Lower lobe of right lung (tissue), 2 donors: ENCODE data around the gene TBX21. TPM values are rescaled to one million over a fixed set of nuclear protein-coding genes. Genes with fewer than 3 reads are reported as not detected.
A peak's percentile ranks its signal among the peaks of the same experiment; 100 is the strongest.

Source experiments
- ATAC-seq, 2 donors: fragments of 200-7000 bp; cut with Tn5 transposase; one replicate each; pipeline ENCODE4 v1.9.1; 2020 to 2022; ENCODE audit warnings: mild to moderate bottlenecking in 2 of 2, moderate library complexity in 2 of 2
- DNase-seq: peaks from one replicate; pipeline ENCODE4 v3.0.0-alpha.2; 2020
- H3K27ac ChIP-seq: fragments of 200-600 bp; one replicate; pipeline ENCODE4 v1.8.0; 2022
- H3K27me3 ChIP-seq: fragments of 200-600 bp; one replicate; pipeline ENCODE4 v1.8.0; 2022; ENCODE audit warnings: low read depth
- H3K36me3 ChIP-seq: fragments of 200-600 bp; one replicate; pipeline ENCODE4 v1.8.0; 2022; ENCODE audit warnings: mild to moderate bottlenecking
- H3K4me1 ChIP-seq: fragments of 200-600 bp; one replicate; pipeline ENCODE4 v1.8.0; 2022
- H3K4me3 ChIP-seq: fragments of 200-600 bp; one replicate; pipeline ENCODE4 v1.8.0; 2022; ENCODE audit warnings: mild to moderate bottlenecking
- H3K9me3 ChIP-seq: fragments of 200-600 bp; one replicate; pipeline ENCODE4 v1.8.0; 2022
- intact Hi-C: fragments of 100-400 bp; cut with DNase I; formaldehyde crosslinking; loops from one replicate; pipeline ENCODE4 v1.11.0; 2022
- total RNA-seq: library from RNA; stranded (reverse); fragmentation: NEBNext Ultra II Directional; extraction: Animal tissue kit (Norgen Biotek cat#: 25700); gene quantifications from one replicate; pipeline ENCODE4 v1.2.1, GENCODE V29; 2021
- TF ChIP-seq, protein P1 (sequence below): fragments of 200-600 bp; IDR thresholded peaks from one replicate; pipeline ENCODE4 v1.8.0; 2022; ENCODE audit warnings: antibody characterized with exemption, mild to moderate bottlenecking
- donor health status: DM: no; HTN: yes; CAD: no; lungs with severe emphysema.

The TBX21 gene
- total RNA-seq, 1 donor from 2014 or later: 3.6 TPM

DNA sequence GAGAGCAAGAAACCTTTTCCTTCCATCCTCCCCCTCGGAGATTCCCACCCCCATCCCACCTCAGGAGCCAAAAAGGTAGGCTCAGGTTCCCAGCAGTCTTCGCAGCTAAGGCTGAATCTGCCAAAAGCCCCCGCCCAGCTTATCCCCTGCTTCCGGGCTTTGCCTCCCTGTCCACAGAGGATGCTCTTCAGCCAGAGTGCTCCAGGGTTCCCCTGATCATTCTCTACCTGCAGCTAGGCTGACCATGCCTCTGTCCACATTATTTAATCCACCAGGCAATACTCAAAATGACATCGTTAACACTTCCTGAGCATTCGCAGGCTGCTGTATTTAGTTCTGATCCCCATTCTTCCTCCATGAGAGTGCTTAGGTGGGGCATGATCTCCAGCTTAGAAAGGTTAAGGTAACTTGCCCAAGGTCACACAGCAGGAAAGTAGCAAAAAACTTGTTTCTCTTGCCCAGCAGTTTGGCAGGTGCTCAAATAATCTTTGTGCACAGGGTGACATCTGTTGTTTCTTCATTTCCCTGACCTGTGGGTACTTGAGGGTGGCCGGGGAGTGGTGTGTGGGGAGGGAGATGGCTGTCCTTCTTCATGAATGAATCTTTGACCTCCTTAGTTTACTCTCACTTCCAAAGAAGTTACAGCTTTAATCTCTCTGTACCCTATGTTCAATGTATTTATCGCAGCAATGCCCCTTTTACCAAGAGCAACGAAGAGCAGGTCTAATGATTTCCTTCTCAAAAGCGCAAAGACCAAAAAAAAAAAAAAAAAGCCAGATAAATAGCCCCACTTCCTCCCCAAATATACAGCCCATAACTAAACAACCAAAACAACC is 39.9 kb upstream of the TBX21 start:
- Histone ChIP-seq H3K27me3 (no peaks in the 10 kb centered on the region), H3K9me3 (no peaks in the 10 kb centered on the region), H3K27ac (peak overlapping the region; percentile 79), H3K36me3 (no peaks in the 10 kb centered on the region), H3K4me1 (peaks cover 30% of the 10 kb centered on the region), H3K4me3 (peak overlapping the region; percentile 94)
- no peak for DNase-seq
- no peak for ATAC-seq
- TF ChIP-seq, protein P1, sequence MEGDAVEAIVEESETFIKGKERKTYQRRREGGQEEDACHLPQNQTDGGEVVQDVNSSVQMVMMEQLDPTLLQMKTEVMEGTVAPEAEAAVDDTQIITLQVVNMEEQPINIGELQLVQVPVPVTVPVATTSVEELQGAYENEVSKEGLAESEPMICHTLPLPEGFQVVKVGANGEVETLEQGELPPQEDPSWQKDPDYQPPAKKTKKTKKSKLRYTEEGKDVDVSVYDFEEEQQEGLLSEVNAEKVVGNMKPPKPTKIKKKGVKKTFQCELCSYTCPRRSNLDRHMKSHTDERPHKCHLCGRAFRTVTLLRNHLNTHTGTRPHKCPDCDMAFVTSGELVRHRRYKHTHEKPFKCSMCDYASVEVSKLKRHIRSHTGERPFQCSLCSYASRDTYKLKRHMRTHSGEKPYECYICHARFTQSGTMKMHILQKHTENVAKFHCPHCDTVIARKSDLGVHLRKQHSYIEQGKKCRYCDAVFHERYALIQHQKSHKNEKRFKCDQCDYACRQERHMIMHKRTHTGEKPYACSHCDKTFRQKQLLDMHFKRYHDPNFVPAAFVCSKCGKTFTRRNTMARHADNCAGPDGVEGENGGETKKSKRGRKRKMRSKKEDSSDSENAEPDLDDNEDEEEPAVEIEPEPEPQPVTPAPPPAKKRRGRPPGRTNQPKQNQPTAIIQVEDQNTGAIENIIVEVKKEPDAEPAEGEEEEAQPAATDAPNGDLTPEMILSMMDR: no peak
- intact Hi-C loops: no loop called here

DNA sequence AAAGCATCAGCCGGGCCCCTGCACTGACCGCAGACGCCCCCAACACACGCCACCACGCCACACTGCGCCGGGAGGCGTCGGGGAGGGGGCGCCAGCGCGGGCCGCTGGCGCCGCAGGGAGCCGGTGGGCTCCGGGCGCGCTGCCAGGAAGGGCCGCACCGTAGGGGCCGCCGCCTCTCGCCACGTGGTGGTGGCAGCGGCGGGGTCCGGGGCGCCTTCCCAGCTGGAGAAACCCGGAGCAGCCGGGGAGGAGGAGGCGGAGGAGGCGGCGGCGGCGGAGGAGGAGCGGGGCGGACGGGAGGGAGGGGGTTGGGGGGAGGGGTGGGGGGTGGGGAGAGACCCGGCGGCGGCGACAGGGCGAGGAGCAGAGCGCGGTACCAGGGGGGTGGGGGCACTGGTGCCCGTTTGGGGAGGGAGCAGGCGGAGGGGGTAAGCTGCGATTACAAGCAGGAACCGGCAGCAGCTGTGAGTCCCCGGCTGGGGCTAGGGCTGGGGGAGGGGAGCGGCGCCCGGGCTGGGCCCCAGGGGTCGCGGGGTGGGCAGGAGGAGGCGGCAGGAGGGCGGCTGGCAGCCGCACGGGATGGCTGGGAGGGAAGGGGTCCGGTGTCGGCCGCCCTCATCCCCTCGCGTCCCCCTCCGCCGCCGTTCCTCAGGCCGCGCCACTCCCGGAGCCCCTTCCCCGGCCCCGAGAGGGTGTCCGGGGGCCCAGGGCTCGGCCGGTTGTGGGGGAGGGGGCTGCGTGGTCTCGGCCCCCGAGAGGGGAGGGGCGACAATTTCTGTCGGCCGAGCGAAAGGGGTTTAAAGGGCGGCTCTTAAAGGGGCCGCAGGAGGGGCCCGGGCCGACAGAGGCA is 39.1 kb upstream of the TBX21 start, which contains the start of gene TBKBP1:
Gene TBKBP1, plus strand, starts transcription at position 431 of the 850 bp plus-strand sequence. CDS start 1,952 bp downstream, outside the sequence.
- ATAC-seq (peak; percentile 48 to 51), DNase-seq (peak; percentile 66)
- H3K27ac ChIP-seq: peak within 1 kb of the TSS; percentile 79

DNA sequence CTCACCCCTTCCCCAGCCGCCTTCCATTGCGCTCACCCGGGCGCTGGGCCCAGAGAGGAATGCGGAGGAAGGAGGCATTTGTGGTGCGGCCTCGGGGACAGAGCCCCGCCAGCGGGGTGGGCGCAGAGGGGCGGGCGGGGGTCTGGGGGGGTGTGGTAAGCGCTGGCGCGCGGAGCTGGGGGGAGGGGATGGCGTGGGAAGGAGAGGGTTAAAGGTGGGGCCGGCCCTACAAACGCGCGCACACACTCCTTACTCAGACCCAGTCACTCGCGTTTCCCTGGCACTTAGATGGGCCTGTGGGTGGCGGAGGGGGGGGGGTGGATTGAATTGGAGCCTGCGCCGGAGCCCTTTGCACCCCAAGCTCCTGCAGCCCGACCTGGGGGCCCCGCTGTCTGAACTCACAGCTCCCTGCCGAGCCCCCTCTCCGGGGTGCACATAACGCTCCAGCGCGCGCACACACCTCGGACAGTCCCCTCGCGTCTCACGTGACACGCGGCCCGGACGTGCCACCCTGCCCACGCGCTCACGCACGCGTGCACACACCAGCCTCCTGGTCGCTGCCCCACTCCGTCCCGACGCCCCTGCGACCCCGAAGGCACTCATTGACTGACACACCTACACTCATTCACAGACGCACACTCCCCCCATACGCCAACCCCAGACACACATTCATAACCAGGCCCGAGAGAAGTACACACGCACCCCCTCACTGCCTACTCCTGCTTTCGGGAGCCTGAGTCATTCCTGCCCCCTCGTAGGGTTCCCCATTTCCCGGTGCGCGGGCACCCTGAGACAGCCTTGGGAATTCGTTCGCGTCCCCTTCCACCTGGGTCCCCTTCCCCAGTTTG is 38.2 kb upstream of the TBX21 start:
- Histone ChIP-seq H3K36me3 (peaks cover 9% of the 10 kb centered on the region), H3K27me3 (no peaks in the 10 kb centered on the region), H3K9me3 (no peaks in the 10 kb centered on the region), H3K4me3 (peak overlapping the region; percentile 94), H3K27ac (peak overlapping the region; percentile 79), H3K4me1 (peaks cover 30% of the 10 kb centered on the region)
- intact Hi-C loops: no loop called here
- TF ChIP-seq, protein P1: no peak
- ATAC-seq (peak; percentile 73 to 79), DNase-seq (peak; percentile 84)

More for the DNA sequence above, 39.1 kb upstream of the TBX21 start, which contains the start of gene TBKBP1:
- Histone ChIP-seq H3K36me3 (peaks cover under 1% of the 10 kb centered on the region), H3K4me1 (peaks cover 30% of the 10 kb centered on the region), H3K27me3 (no peaks in the 10 kb centered on the region), H3K9me3 (no peaks in the 10 kb centered on the region), H3K4me3 (peak within 1 kb of the TSS; percentile 94)
- TF ChIP-seq, protein P1: no peak
- intact Hi-C loops: no loop called here

DNA sequence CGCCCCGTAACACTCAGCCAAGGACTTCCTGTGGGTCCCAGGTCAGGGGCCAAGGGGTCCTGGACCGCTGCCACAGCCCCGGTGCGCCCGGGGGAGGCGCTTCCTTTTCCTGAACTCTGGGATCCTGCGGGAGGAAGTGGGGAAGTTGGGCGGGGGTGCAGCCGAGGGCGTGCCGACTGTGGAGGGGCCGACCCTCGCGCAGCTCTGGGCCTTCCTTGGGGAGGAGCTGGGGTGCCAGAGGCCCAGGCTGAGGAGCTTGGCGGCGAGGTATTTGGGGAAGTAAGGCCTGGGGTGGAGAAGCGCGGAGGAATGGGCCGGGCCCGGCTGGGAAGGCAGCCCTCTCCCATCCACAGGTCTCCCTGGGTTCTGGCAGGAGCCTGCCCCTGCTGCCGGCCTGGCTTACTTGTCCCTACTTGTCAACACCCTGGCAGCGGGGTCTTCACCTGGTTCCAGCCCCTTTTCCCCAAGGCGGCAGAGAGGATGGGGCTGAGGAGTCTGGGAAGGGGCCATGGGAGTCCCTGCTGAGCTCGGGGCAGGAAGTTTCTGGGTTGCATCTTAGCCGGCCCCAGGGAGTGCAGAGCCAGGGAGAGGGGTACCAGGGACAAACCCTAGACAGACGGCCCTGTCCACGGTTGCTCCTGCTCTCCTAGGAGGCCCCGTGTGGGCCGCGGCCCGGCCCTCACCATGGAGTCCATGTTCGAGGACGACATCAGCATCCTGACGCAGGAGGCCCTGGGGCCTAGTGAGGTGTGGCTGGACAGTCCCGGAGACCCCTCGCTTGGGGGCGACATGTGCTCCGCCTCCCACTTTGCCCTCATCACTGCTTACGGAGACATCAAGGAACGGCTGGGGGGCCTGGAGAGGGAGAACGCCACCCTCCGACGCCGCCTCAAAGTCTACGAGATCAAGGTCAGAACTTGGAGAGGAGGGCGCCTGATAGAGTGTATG is 37.3 kb upstream of the TBX21 start:
- Histone ChIP-seq H3K4me3 (peak overlapping the region; percentile 94), H3K27ac (peak overlapping the region; percentile 79)
- ATAC-seq: peak; percentile 51 to 54

More for the DNA sequence above, 37.3 kb upstream of the TBX21 start:
- H3K27me3 ChIP-seq: no peaks in the 10 kb centered on the region
- intact Hi-C loops: no loop called here
- peaks cover 30% of the 10 kb centered on the region for H3K4me1 ChIP-seq
- TF ChIP-seq, protein P1: no peak
- peaks cover 15% of the 10 kb centered on the region for H3K36me3 ChIP-seq
- H3K9me3 ChIP-seq: no peaks in the 10 kb centered on the region
- peak; percentile 71 for DNase-seq
